SHP77 (cell line): ENCODE data around the gene DNAJA1.

Experiments
- DNase-seq, 2 experiments: peaks; one replicate each; lab custom pipeline; 2025; lab: John Stamatoyannopoulos, UW

Gene DNAJA1

GRCh38 chr9:33029231-33029786 lies 4.2 kb downstream of the DNAJA1 start:
- DNase-seq, result no peak

DNA sequence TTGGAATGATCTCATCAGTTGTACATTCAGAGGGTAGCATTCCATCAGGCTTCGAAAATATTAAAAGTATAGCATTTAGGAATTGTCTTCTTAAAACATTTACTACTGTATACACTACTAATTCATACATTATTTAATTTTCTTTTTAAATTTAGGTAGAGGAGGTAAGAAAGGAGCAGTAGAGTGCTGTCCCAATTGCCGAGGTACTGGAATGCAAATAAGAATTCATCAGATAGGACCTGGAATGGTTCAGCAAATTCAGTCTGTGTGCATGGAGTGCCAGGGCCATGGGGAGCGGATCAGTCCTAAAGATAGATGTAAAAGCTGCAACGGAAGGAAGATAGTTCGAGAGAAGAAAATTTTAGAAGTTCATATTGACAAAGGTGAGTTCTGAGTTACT lies 5.2 kb downstream of the DNAJA1 start:
- DNase-seq, result no peak

DNA sequence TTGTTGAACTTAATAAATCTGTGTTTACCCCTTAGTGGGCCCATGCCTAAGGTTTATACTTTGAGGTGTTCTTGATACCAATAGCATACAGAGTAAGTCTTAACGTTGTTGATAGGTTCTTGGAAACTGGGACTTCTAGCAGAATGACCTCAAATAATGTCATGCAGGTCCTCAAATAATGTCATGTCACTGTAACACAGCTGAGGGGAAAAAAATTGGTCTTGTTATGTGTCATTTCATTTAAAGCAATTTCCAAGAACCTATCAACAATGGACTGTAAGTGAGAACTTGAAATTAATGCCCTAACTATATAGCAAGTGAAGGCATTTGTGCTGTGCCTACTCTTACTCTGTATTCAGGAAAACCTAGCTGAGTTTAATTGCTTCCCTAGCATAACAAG lies 7.2 kb downstream of the DNAJA1 start:
- DNase-seq, result no peak

DNA sequence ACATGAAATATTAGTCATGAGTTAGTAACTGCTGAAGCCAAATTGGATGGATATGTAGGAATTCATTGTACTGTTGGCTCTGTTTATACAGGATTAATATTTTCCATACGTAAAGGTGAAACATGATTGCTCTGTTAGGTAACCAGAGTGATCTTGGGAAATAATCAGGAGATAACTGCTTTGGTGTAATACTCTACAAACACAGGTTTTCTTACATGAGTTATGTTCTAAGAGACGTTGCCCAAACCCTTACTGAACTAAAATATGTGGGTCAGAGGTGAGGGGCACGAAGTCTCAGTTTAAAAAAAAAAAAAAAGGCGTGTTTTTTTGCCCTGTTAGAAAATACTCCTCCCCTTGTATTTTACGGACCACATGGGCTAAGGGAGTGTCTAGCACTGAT lies 7.8 kb downstream of the DNAJA1 start:
- no peak for DNase-seq

GRCh38 chr9:33040792-33041431 lies 15.8 kb downstream of the DNAJA1 start:
- no peak for DNase-seq

- DNase-seq, result no peak
Observed at GRCh38 chr9:33041432-33042188, 16.5 kb downstream of the DNAJA1 start.

GRCh38 chr9:33042473-33042872 lies 17.4 kb downstream of the DNAJA1 start:
- no peak for DNase-seq

GRCh38 chr9:33043671-33044070 lies 18.6 kb downstream of the DNAJA1 start:
- no peak for DNase-seq

DNA sequence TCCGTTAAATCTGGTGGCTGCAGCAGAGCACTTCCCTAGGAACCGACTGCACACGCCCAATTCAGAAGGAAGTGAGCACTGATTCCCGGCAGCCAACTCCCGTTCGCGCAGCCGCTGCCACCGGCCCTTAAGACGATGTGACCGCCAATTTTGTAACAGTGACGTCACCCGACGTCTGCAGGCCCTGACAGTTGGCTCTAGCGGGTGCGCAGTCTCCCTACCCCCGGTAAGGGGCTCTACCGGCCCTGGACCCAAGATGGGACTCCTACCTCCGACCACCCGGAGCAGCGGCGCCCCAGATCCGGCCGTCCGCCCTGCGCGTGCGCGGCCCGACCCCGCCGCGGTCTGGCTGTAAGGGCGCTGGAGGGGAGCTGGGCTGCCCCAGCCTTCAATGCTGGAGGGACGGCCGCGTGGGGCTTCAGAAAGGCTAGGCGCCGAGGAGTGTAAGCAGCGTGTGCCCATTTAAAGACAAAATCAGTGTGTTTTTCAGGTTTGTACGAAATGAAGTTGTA lies 19.1 kb downstream of the DNAJA1 start:
- DNase-seq, result peak; percentile 61 to 83

GRCh38 chr9:33044677-33045282 lies 19.7 kb downstream of the DNAJA1 start:
- DNase-seq, result peak; percentile 31 to 47

- no peak for DNase-seq
Observed at GRCh38 chr9:33046061-33046460, 21.0 kb downstream of the DNAJA1 start.

DNA sequence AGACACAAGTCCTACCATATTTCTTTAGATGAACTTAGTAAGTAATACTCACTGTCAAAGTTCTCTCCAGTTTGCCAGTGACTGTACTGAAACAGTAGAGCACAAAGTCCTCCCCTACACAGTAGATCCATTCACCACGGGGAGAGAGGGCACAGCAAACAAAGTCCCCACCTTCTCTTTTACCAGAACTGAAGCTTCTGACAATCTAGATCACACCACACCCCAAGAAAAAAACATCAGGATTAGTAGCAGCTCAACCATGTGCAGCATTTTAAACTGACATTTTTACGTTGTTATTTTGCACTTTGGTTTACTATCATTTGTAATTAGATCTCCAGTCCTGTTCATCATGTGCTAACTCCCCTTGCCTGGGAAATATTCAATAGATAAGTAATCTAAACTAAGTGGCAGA lies 23.0 kb downstream of the DNAJA1 start:
- no peak for DNase-seq

- no peak for DNase-seq
Observed at GRCh38 chr9:33049680-33050361, 24.7 kb downstream of the DNAJA1 start.

- no peak for DNase-seq
Observed at GRCh38 chr9:33051144-33051543, 26.1 kb downstream of the DNAJA1 start.

GRCh38 chr9:33065157-33066076 lies 40.3 kb downstream of the DNAJA1 start:
- DNase-seq, result no peak

DNA sequence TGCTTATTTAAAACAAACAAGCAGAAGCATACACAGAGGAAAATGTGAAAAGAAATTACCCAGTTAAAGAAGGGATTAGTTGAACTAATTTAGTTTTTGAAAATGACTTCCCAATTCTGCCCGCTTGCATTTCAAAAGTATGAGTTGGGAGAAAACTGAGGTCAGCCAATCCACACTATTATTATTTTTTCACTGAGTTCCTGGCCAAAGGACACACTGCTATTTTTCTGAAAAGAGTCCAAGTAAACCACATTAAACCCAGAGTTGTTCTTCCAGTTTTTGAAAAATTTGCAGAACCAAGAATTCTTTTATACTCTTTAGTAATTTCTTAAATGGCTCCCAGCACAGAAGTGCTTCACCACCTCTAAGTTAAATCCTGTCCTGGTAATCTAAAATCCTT lies 43.9 kb downstream of the DNAJA1 start:
- DNase-seq, result no peak

DNA sequence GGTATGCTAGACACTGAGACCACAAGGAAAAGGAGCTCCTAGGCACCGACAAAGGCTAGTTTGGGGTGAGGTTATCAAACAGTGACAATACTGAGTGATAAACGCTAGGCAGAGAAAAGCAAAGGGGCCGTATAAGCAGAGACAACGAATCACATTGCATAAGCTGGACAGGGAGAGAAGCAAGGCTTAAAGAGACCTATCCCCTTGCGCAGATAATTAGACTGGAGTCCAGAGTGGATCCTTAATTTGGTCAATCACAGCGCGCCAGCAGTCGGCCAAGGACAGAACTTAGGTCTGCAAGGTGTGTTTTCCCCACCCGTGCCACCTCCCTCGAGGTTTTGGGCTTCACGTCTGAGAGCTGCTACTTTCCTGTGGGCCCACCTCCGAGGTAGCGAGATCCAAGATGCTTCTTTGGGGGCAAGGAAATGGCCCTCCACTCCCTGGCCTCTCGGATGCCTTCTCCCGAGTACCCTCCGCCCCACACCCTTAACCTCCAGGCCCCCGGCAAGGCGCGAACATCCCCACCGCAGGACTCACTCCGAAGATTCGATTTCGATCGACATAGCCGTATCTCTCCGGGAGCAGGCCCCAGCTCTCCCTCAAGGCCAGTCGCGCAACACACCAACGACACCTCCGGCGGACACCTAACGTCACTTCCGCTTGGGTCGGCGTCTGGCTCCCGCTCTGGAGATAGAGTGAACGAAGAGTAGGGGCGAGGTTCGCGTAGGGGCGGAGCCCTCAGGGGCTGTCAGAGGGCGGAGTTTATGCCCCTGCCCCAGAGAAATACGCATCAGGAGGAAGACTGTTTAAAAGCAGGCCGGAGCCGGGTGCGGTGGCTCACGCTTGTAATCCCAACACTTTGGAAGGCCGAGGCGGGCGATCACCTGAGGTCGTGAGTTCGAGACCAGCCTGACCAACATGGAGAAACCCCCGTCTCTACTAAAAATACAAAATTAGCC lies 51.3 kb downstream of the DNAJA1 start, which contains the start of gene SMU1:
Gene SMU1, minus strand, starts transcription at position 629 of the 959 bp plus-strand sequence. Its CDS starts 66 bp downstream, at position 563.
- DNase-seq, result peak; percentile 84 to 88

DNA sequence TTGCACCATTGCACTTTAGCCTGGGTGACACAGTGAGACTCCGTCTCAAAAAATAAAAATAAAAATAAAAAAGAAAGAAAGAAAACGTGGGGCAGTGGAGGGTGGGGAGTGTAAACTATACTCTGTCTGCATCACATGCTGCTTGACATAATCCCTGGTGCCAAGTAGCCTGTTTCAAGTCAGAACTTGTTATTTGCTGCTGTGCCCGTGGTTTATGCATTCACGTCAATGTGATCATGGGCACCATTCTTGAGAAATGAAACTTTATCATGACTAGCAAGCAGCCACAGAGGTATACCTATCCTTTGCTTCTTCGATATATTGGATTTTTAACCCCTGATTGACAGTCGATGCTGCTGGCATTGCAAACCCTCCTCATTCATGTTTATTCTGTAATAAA lies 55.5 kb downstream of the DNAJA1 start:
- no peak for DNase-seq

DNA sequence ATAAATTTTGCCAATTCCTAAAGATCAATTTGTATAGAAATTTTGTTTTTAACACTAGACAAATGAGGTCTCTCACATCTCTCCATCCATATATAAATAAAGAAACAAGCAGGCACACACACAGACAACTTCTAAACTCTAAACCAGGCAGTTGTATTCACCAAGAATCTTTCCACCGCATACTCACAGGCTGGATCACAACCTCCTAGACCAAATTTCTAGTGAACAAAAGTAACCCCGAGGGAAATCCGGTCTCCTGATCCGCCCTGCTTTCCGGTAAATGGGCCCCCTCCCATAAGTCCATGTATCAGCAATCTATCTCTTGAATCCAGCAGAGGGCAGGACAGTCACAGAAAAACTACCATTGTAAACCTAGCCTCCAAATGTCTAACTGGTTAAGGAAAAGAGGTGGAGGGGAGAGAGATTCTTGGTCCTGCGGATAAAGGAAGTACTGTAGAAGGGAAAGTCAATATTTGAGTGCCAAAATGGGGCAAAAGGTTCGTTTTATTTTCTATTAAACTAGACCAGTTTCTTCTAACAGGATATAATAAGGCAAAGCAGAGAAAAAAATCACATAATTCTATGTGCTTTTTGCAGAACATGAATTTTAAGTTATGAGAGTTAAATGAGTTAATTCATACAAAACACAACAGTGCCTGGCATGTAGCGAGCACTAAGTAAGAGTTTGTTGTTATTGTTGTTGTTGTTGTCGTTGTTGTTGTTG lies 56.2 kb downstream of the DNAJA1 start:
- peak; percentile 69 to 71 for DNase-seq
